K562 (cell line): ENCODE data around the gene GFI1. TPM values are rescaled to one million over a fixed set of nuclear protein-coding genes. Genes with fewer than 3 reads are reported as not detected.

Experiments
- ATAC-seq: fragments of 200-7000 bp; cut with Tn5 transposase; 3 replicates; pipeline ENCODE4 v1.9.1; 2020; ENCODE audit warnings: moderate library complexity
- BruUV-seq: library from RNA; stranded (reverse); fragments of 400-500 nt; replicated peaks from 2 replicates; lab custom pipeline; 2021; lab: Mats Ljungman, UMichigan
- CTCF ChIA-PET: fragments of 300-600 bp; formaldehyde crosslinking; extraction: SDS; loops from one replicate; lab custom pipeline; 2021; ENCODE audit warnings: low intra/inter-chr PET ratio; lab: Yijun Ruan, JAX
- POLR2A ChIA-PET: fragments of 300-600, 350-650 bp; sonication (Branson Sonifier 250); formaldehyde crosslinking; extraction: SDS; loops from one replicate; lab custom pipeline; 2021; ENCODE audit warnings: antibody characterized with exemption, inconsistent platforms; lab: Yijun Ruan, JAX
- DNase-seq, 4 experiments: peaks; one replicate each; pipeline versions ENCODE4 v3.0.0 to v3.0.0-alpha.2; 2011 to 2018; ENCODE audit warnings: low spot score in 3 of 4, mixed read lengths in 3 of 4; ENCODE audit errors: extremely low read depth in 1 of 4
- FAIRE-seq: peaks from 2 replicates; lab custom pipeline; 2011; peaks lifted over from hg19 to GRCh38; lab: Jason Lieb, UNC
- H2AFZ ChIP-seq: 2 replicates; pipeline ENCODE4 v1.6.0; 2011; ENCODE audit warnings: low read depth, low read length, control low read depth, inconsistent platforms
- H3K27ac ChIP-seq: fragments of 200-600 bp; 3 replicates; pipeline ENCODE4 v1.8.0; 2011; ENCODE audit warnings: low read depth, mild to moderate bottlenecking, control low read depth, inconsistent platforms, low read length, moderate library complexity, mixed read lengths; ENCODE audit errors: extremely low read depth
- H3K27me3 ChIP-seq, 2 experiments: fragments of 300-600 bp in 1 of 2; 2 replicates in 1 of 2; 3 replicates in 1 of 2; pipeline versions ENCODE4 v1.6.0 to v1.8.0; 2011; ENCODE audit warnings: inconsistent platforms in 2 of 2, low read length in 2 of 2, mild to moderate bottlenecking in 1 of 2, mixed read lengths in 1 of 2, moderate library complexity in 1 of 2; ENCODE audit not compliant: control insufficient read depth in 2 of 2, insufficient read depth in 2 of 2
- H3K36me3 ChIP-seq: fragments of 300-600 bp; 3 replicates; pipeline ENCODE4 v1.8.0; 2011; ENCODE audit warnings: mild to moderate bottlenecking, low read length, inconsistent platforms; ENCODE audit not compliant: control insufficient read depth, insufficient read depth
- H3K4me1 ChIP-seq, 2 experiments: fragments of 200-600 bp in 1 of 2; replicated peaks in 1 of 2; 2 replicates in 1 of 2; 3 replicates in 1 of 2; pipeline versions ENCODE4 v1.5.1 to v1.8.0; 2011; ENCODE audit warnings: inconsistent platforms in 2 of 2, low read length in 2 of 2, mild to moderate bottlenecking in 1 of 2, mixed read lengths in 1 of 2, moderate library complexity in 1 of 2; ENCODE audit not compliant: control insufficient read depth in 2 of 2, insufficient read depth in 2 of 2
- H3K4me2 ChIP-seq: 2 replicates; pipeline ENCODE4 v1.6.1; 2011; ENCODE audit warnings: low read length, control low read depth, inconsistent platforms, mixed read lengths; ENCODE audit not compliant: insufficient read depth
- H3K4me3 ChIP-seq: fragments of 200-600 bp; sonication (generic), shearing (Covaris generic); 2 replicates; pipeline ENCODE4 v1.5.1; 2016; ENCODE audit warnings: control low read depth, inconsistent platforms
- H3K79me2 ChIP-seq: fragments of 200-600 bp; 3 replicates; pipeline ENCODE4 v1.8.0; 2011; ENCODE audit warnings: low read length, inconsistent platforms; ENCODE audit not compliant: control insufficient read depth, insufficient read depth
- H3K9ac ChIP-seq, 2 experiments: 2 replicates each; pipeline versions ENCODE4 v1.6.0 to v1.6.1; 2011; ENCODE audit warnings: low read depth in 2 of 2, low read length in 2 of 2, control low read depth in 1 of 2, inconsistent platforms in 1 of 2, mild to moderate bottlenecking in 1 of 2, mixed read lengths in 1 of 2; ENCODE audit not compliant: insufficient read depth in 1 of 2
- H3K9me1 ChIP-seq: one replicate; pipeline ENCODE4 v1.6.0; 2011; ENCODE audit warnings: inconsistent platforms, mild to moderate bottlenecking, low read length, moderate library complexity; ENCODE audit not compliant: control insufficient read depth, insufficient read depth
- H3K9me3 ChIP-seq: replicated peaks from 2 replicates; pipeline ENCODE4 v1.5.1; 2011; ENCODE audit warnings: low read depth, low read length, inconsistent platforms; ENCODE audit not compliant: control insufficient read depth, insufficient read depth
- H4K20me1 ChIP-seq: replicated peaks from 2 replicates; pipeline ENCODE4 v1.6.1; 2011; ENCODE audit warnings: low read length, inconsistent platforms, mixed read lengths; ENCODE audit not compliant: control insufficient read depth, insufficient read depth
- ERF ChIP-seq: fragments of 450-650 bp; formaldehyde crosslinking; IDR thresholded peaks from 2 replicates; pipeline ENCODE4 v1.4.0; 2020; ENCODE audit warnings: mild to moderate bottlenecking, mixed read lengths
- LARP7 ChIP-seq: fragments of 450-650 bp; IDR thresholded peaks from 2 replicates; pipeline ENCODE4 v1.6.1; 2016
- LEF1 ChIP-seq: fragments of 450-650 bp; IDR thresholded peaks from 2 replicates; pipeline ENCODE4 v1.6.1; 2016; ENCODE audit warnings: mild to moderate bottlenecking
- NR2F6 ChIP-seq: fragments of 450-650 bp; formaldehyde crosslinking; IDR thresholded peaks from 2 replicates; pipeline ENCODE4 v1.4.0; 2020; ENCODE audit warnings: mild to moderate bottlenecking
- SMARCA4 ChIP-seq: fragments of 450-650 bp; IDR thresholded peaks from 2 replicates; pipeline ENCODE4 v1.6.1; 2016
- TCFL5 ChIP-seq: fragments of 250-450 bp; sonication (Bioruptor Pico); conservative IDR thresholded peaks from 2 replicates; pipeline ENCODE4 v1.6.1; 2021; ENCODE audit warnings: mild to moderate bottlenecking, moderate library complexity, matching md5 sums
- TFAP4 ChIP-seq: sonication (generic); formaldehyde crosslinking; IDR thresholded peaks from 2 replicates; pipeline ENCODE4 v1.8.0; 2022; ENCODE audit warnings: missing genetic modification reagents, mild to moderate bottlenecking, moderate library complexity, borderline replicate concordance
- XRCC4 ChIP-seq: IDR thresholded peaks from one replicate; pipeline ENCODE4 v1.6.1; 2011; ENCODE audit not compliant: insufficient read depth, insufficient read length; ENCODE audit errors: extremely low read depth
- ZFP30 ChIP-seq: fragments of 250-450 bp; sonication (Bioruptor Pico); IDR thresholded peaks from 2 replicates; pipeline ENCODE4 v1.8.0; 2022; ENCODE audit warnings: moderate library complexity, mild to moderate bottlenecking, inconsistent platforms, borderline replicate concordance
- ZNF277 ChIP-seq: fragments of 250-450 bp; sonication (Bioruptor Pico); IDR thresholded peaks from 2 replicates; pipeline ENCODE4 v1.8.0; 2022; ENCODE audit warnings: inconsistent platforms, mild to moderate bottlenecking, moderate library complexity, borderline replicate concordance
- ZNF695 ChIP-seq: fragments of 450-650 bp; formaldehyde crosslinking; IDR thresholded peaks from 2 replicates; pipeline ENCODE4 v1.4.0; 2020; ENCODE audit warnings: mild to moderate bottlenecking, moderate library complexity
- WGBS: fragments of 100-300 bp; shearing (Covaris generic); methylation state at CpG from one replicate; pipeline ENCODE4 v1.1.6; 2016; ENCODE audit warnings: low coverage, mixed read lengths; ENCODE audit not compliant: insufficient coverage; ENCODE audit errors: missing lambda C conversion rate; 5-methylcytosine and 5-hydroxymethylcytosine counted together
- in situ Hi-C: fragments of 300-500 bp; cut with MboI; formaldehyde crosslinking; loops from 4 replicates; pipeline ENCODE4 v1.15.0; 2018; ENCODE audit warnings: inconsistent platforms, mixed read lengths
- intact Hi-C: fragments of 100-400 bp; cut with micrococcal nuclease; formaldehyde crosslinking; loops from 2 replicates; pipeline ENCODE4 v1.14.2; 2022
- polyA plus RNA-seq, 8 experiments: library from polyadenylated mRNA; depleted of rRNA in 4 of 8; stranded (reverse) in 5 of 8; unstranded in 3 of 8; fragments of >200 nt; fragmentation: Nextera tagmentation in 2 of 8; fragmentation: Illumina TruSeq in 1 of 8; extraction: Ambion mirVana in 2 of 8; extraction: Trizol in 1 of 8; gene quantifications; 2 replicates each; pipeline versions ENCODE4 v1.2.1 to v1.2.3, GENCODE V29; 2011 to 2014; ENCODE audit warnings: inconsistent platforms in 1 of 8, missing spikeins in 1 of 8
- total RNA-seq, 7 experiments: library from RNA; depleted of rRNA in 6 of 7; stranded (reverse); fragments of >200 nt in 6 of 7; fragmentation: Illumina TruSeq in 2 of 7; extraction: Trizol in 2 of 7; gene quantifications; 2 replicates each; pipeline versions ENCODE4 v1.2.1 to v1.2.3, GENCODE V29; 2011 to 2021; ENCODE audit warnings: low replicate concordance in 1 of 7
- TF ChIP-seq, protein P1 (sequence below): fragments of 450-650 bp; formaldehyde crosslinking; IDR thresholded peaks from 2 replicates; pipeline ENCODE4 v1.4.0; 2022; ENCODE audit warnings: missing genetic modification characterization
- TF ChIP-seq, protein P2 (sequence below), 2 experiments: fragments of 450-650 bp in 1 of 2; IDR thresholded peaks; 2 replicates each; pipeline ENCODE4 v1.6.1; 2011 to 2017; ENCODE audit warnings: low read depth in 2 of 2, antibody characterized with exemption in 1 of 2, borderline replicate concordance in 1 of 2, low read length in 1 of 2, mild to moderate bottlenecking in 1 of 2, mixed read lengths in 1 of 2; ENCODE audit not compliant: control insufficient read depth in 1 of 2
- TF ChIP-seq, protein P3 (sequence below): sonication (generic); formaldehyde crosslinking; IDR thresholded peaks from 2 replicates; pipeline ENCODE4 v1.8.0; 2022; ENCODE audit warnings: mild to moderate bottlenecking, missing genetic modification reagents

The GFI1 gene
- total and polyA plus RNA-seq, 9 of the 15 experiments (the other 6 are each of a cell fraction or from before 2014, with no cell fraction given) = 0.07 to 0.93 (median 0.46) TPM

DNA sequence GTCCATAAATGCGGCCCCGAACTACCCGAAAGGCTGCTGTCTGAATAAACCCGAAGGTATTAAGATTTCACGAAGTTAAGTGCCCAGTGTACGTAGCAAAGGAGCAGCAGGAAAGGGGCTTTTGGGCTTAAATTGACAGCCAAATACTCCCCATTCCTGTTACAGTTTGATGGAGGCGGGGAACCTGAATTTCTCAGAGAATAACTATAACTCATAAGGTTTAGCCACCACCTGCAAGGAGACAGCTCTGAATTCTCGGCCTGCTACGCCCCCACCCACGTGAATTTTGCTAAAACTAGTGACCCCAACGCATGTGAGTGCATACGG, 5.2 kb downstream of the GFI1 start:
- ChIA-PET CTCF (no interaction called here), POLR2A (no interaction called here)
- no peak overlapping the region for H3K4me2 ChIP-seq
- no peak overlapping the region for H3K9ac ChIP-seq
- no peak for DNase-seq
- WGBS = 39% methylated on average over 12 of the region's 12 CpGs
- BruUV-seq = no TSS peak
- no peaks in the 10 kb centered on the region for H3K79me2 ChIP-seq
- no peaks in the 10 kb centered on the region for H3K9me1 ChIP-seq
- no peaks in the 10 kb centered on the region for H3K36me3 ChIP-seq
- H3K27me3 ChIP-seq = peaks cover 5 to 21% of the 10 kb centered on the region in 2 experiments; a peak in 3 of 5 replicates
- no peak for FAIRE-seq
- intact Hi-C loops = no loop called here
- in situ Hi-C loops = no loop called here
- H3K4me3 ChIP-seq = no peak overlapping the region
- no peak for ATAC-seq
- peaks cover 5% of the 10 kb centered on the region; the same call in 1 of the 2 replicates for H3K9me3 ChIP-seq
- no peak overlapping the region for H3K27ac ChIP-seq
- H4K20me1 ChIP-seq = no peaks in the 10 kb centered on the region
- H2AFZ ChIP-seq = no peak overlapping the region
- H3K4me1 ChIP-seq = peaks cover 0 to 24% of the 10 kb centered on the region in 2 experiments; a peak in 2 of 5 replicates
- no peak for TF ChIP-seq TCFL5 (CRISPR knock-in tag)
- no peak for TF ChIP-seq SMARCA4
- TF ChIP-seq, protein P1, sequence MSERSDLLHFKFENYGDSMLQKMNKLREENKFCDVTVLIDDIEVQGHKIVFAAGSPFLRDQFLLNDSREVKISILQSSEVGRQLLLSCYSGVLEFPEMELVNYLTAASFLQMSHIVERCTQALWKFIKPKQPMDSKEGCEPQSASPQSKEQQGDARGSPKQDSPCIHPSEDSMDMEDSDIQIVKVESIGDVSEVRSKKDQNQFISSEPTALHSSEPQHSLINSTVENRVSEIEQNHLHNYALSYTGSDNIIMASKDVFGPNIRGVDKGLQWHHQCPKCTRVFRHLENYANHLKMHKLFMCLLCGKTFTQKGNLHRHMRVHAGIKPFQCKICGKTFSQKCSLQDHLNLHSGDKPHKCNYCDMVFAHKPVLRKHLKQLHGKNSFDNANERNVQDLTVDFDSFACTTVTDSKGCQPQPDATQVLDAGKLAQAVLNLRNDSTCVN (CRISPR knock-in tag) = no peak
- TF ChIP-seq, protein P2, sequence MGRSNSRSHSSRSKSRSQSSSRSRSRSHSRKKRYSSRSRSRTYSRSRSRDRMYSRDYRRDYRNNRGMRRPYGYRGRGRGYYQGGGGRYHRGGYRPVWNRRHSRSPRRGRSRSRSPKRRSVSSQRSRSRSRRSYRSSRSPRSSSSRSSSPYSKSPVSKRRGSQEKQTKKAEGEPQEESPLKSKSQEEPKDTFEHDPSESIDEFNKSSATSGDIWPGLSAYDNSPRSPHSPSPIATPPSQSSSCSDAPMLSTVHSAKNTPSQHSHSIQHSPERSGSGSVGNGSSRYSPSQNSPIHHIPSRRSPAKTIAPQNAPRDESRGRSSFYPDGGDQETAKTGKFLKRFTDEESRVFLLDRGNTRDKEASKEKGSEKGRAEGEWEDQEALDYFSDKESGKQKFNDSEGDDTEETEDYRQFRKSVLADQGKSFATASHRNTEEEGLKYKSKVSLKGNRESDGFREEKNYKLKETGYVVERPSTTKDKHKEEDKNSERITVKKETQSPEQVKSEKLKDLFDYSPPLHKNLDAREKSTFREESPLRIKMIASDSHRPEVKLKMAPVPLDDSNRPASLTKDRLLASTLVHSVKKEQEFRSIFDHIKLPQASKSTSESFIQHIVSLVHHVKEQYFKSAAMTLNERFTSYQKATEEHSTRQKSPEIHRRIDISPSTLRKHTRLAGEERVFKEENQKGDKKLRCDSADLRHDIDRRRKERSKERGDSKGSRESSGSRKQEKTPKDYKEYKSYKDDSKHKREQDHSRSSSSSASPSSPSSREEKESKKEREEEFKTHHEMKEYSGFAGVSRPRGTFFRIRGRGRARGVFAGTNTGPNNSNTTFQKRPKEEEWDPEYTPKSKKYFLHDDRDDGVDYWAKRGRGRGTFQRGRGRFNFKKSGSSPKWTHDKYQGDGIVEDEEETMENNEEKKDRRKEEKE (IDR thresholded peaks at IDR 0.05; ENCODE audit: borderline replicate concordance in 1 of 2, control insufficient read depth in 1 of 2, low read depth in 2 of 2, low read length in 1 of 2) = no peak
- no peak for TF ChIP-seq ZFP30 (CRISPR knock-in tag)
- no peak for TF ChIP-seq ZNF695
- no peak for TF ChIP-seq NR2F6
- TF ChIP-seq, protein P3, sequence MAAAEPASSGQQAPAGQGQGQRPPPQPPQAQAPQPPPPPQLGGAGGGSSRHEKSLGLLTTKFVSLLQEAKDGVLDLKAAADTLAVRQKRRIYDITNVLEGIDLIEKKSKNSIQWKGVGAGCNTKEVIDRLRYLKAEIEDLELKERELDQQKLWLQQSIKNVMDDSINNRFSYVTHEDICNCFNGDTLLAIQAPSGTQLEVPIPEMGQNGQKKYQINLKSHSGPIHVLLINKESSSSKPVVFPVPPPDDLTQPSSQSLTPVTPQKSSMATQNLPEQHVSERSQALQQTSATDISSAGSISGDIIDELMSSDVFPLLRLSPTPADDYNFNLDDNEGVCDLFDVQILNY (CRISPR knock-in tag) = no peak
- no peak for TF ChIP-seq TFAP4 (CRISPR knock-in tag)
- TF ChIP-seq LARP7 = no peak
- no peak for TF ChIP-seq ZNF277 (CRISPR knock-in tag)
- no peak for TF ChIP-seq ERF
- no peak for TF ChIP-seq XRCC4
- no peak for TF ChIP-seq LEF1
